Stimulated activated CD4-positive, alpha-beta T cell treated with anti-CD3 and anti-CD28 coated beads, Interleukin-2, amount 100 ng/mL, for 24 hours (primary cell): ENCODE results near the gene LGI4.
"Not testable (repeated sequence)": the region's sequence is repeated elsewhere in the genome, so short reads cannot be mapped to it uniquely, and the experiment has no call there.

Experiments used
- DNase-seq, 2 donors: peaks; one replicate each; pipeline ENCODE4 v3.0.0-alpha.2; 2020

Gene LGI4

GRCh38 chr19:35105047-35105410, 29.8 kb downstream of the LGI4 start:
- DNase-seq: no peak

- DNase-seq: no peak
Observed at GRCh38 chr19:35104361-35104760, 30.5 kb downstream of the LGI4 start.

DNA sequence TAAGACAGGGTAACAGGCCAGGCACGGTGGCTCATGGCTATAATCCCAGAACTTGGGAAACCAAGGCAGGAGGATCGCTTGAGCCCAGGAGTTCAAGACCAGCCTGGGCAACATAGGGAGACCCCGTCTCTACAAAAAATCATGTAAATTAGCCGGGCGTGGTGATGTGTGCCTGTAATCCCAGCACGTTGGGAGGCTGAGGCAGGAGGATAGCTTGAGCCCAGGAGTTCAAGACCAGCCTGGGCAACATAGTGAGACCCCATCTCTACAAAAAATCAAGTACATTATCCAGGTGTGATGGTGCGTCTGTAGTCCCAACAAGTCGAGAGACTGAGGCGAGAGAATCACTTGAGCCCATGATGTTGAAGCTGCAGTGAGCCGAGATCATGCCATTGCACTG, 31.2 kb downstream of the LGI4 start:
- DNase-seq: not testable (repeated sequence)

DNA sequence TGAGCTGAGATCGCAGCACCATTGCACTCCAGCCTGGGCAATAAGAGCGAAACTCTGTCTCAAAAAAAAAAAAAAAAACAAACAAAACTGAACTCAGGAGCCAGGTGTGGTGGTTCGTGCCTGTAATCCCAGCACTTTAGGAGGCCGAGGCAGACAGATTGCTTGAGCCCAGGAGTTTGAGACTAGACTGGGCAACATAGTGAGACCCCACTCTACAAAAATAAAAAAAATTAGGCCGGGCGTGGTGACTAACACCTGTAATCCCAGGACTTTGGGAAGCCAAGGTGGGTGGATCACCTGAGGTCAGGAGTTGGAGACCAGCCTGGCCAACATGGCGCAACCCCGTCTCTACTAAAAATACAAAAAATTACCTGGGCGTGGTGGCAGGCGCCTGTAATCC, 32.9 kb downstream of the LGI4 start:
- DNase-seq: not testable (repeated sequence)

GRCh38 chr19:35100588-35101533, 34.0 kb downstream of the LGI4 start:
- no peak for DNase-seq

GRCh38 chr19:35099897-35100275, 35.0 kb downstream of the LGI4 start:
- no peak for DNase-seq

- DNase-seq: no peak
Observed at GRCh38 chr19:35099155-35099896, 35.5 kb downstream of the LGI4 start.

DNA sequence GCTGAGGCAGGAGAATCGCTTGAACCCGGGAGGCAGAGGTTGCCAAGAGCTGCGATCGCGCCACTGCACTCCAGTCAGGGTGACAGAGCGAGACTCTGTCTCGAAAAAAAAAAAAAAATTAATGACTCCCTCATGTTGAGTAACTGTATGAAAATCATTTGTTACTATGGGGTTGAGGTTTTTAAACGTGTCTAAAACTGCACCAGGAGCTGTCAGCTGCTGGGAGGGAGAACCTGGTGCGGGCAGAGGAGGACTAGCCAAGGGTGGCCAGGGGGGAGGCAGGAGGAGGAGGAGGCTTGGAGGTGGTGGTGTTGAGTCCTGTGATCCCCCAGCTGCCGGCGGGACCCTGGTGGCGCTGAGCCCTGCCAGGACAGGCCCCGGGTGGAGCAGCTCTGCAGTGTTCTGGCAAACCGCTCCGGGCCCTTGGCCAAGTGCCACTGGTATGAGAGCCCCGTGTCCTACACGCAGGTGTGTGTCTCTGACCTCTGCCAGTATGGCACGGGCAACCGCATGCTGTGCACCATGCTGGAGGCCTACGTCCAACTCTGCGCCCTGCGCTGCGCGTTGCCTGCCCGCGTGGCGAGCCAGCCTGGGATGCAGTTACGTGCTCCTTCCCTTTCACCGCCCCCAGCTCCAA, 36.3 kb downstream of the LGI4 start:
- no peak for DNase-seq

DNA sequence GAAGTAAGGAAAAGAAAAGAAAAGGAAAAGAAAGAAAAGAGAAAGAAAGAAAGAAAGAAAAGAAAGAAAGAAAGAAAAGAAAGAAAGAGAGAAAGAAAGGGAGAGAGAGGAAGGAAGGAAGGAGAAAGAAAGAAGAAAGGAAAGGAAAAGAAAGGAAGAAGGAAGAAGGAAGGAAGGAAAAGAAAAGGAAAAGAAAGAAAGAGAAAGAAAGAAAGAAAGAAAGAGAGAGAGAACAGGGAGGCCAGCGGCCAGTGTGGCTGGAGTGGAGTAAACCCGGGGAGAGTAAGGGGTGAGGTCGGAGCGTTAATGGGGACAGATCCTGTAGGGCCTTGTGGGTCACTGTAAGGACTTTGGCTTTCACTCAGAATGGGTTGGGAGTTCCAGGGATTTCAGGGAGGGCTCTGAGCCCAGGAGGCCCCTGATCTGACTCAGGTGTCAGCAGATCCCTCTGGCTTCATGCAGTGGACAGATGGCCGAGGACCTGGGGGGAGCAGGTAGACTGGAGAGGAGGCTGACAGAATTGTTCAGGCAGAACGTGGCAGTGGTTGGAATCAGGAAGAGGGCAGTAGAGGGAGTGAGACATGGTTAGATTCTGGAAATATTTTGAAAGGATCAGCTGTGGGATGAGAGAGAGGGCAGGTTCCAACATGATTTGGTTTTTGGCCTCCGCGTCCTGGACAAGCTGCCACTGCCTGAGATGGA, 39.0 kb downstream of the LGI4 start:
- DNase-seq: no peak

DNA sequence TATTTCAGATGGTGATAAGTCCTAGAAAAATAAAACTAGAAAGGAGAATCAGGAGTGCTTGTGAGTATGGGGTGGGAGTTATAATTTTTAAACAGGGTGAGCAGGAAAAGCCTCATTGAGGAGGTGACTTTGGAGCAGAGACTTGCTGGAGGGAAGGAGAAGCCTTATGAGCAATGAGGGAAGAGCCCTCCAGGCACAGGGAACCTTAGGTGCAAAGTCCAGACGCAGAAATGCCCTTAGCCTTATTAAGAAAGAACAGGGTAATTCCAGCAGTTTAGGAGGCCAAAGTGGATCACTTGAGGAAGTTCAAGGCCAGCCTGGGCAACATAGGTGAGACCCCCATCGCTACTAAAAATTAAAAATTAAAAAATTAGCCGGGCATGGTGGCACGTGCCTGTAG, 40.2 kb downstream of the LGI4 start:
- no peak for DNase-seq

DNA sequence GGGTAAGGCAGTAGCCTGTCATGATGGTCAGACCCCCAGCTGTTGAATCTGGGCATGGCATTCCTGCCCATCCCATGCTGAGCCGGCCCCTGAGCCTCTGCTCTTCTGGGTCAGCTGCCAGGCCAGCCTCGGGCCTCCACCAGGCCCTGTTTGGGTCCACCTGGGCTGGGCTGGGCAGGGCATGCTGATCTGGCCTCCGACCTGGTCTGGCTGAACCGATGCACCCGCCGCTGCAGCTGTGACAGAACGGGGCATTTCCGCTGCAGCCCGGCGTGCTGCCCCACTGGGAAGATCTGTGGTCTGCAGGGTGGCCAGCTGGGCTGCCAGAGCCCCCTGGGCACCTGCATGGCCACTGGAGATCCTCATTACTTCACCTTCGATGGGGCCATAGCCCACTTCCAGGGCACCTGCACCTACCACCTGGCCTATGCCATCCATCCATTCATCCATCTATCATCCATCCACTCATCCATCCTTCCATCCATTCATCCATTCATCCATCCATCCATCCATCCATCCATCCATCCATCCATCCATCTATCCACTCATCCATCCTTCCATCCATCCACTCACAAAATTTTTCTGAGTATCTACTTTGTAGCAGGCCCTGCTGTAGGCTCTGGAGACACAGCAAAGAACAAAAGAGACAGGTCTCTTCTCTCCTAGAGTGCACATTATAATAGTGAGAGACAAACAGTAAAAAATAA, 40.8 kb downstream of the LGI4 start:
- no peak for DNase-seq

DNA sequence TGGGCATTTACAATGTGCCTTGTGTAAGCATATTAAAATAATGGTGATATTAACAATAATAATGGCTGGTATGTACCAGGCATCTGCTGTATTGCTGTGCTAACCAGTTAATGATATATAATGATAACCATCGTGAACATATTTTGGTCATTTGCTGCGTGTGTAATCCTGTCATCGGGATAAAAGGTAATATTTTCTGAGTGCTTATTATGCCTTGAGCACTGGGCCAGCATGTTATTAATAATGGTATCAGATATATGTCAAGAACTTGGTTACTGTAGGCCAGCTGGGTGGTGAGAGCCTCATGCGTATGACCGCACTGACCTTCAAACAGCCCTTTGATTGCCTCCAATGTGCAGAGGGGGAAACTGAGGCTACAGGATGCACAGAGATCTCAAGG, 41.4 kb downstream of the LGI4 start:
- no peak for DNase-seq

DNA sequence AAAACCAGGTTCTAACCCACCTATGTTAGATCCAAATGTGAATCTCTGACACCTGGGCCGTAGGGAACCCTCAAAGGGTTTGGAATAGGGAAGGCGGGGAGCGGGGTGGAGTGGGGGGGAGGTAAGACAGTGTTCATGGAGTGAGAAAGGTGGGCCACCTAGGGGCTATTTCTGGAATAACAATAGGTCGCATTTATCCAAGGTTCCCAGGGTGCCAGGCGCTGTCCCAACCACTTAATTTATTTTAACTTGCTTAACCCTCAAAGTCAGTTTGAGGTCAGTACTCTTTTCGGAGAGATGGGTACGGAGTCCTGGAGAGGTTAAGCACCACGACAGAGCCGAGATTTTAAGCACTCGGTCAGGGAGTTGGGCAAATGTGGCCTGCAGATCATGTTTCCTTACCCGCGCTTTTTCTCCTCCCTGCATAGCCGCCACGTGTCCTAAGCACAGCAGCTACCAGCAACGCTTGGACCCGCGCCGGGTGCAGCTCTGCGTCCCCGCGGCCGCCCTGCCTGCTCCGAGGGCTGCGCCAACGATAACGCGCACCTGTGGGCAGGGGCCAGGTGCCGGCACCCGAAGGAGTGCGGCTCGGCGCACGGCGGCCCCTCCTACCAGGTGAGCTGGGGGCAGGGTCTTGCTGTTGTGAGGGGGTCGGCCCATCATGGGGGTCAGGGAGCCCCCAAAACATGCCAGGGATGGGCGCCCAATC, 44.2 kb downstream of the LGI4 start:
- DNase-seq: peak; percentile 45 to 56

DNA sequence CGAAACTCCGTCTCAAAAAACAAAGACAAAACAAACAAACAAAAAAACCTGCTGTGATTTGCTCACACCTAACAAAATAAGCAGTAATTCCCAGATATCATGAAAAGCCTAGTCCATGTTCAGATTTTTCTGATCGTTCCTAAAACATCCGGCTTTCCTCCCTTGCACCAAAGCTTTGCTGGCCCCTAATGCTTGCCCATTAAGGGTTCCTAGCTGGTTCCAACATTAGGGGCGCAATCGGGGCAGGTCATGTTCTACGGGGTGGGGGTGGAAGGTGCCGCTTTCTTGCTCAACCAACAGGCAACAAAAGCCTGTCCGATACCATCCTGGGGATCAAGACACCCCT, 44.7 kb downstream of the LGI4 start:
- no peak for DNase-seq

DNA sequence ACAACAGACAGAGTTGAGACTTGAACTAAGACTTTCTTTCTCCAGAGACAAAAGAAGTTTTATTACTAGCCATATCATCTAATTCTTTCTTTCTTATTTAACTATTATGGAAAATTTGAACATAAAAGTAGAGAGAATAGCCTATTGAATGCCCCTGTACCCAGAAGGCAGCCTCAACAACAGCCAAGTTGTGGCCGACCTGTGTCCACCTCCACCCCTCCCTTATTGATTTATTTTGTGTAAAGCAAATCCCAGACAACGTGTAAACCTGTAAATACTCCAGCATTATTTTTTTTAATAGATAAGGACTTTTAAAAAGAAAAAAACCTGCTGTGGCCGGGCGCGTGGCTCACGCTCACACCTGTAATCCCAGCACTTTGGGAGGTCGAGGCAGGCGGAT, 45.3 kb downstream of the LGI4 start:
- DNase-seq: no peak

- DNase-seq: no peak
Observed at GRCh38 chr19:35088131-35088913, 46.5 kb downstream of the LGI4 start.

DNA sequence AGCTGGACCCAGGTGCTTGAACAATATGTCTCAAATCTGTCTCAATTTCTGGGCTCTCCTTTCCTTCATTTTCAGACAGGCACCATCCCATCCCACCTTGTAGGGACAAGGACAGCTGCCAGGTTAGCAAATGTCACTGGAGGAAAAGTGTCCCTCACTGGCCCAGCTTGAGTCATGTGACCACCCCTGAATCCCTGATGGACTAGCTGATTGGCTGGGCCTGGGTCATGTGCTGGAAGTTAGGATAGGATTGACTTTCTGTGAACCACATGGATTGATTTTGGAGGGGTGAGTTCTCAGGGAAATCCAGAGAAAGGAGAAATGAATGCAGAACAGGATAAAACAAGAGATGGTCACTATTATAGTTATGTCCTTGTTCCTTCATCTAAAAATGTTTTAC, 47.5 kb downstream of the LGI4 start:
- DNase-seq: no peak

DNA sequence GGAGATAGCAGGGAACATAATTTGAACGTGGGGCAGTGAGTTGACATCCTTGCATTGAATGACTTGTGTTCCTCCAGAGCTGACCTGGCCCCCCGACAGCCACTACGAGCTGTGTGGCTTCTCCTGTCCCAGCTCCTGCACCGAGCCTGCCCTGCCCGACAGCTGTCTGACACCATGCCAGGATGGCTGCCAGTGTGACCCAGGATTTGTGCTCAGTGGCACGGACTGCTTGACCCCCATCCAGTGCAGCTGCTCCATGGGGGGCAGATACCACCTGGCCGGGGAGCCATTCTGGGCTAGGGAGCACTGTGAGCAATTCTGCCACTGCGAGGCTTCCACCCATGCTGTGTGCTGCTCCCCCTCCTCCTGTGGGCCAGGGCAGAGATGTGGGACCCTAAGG, 48.4 kb downstream of the LGI4 start:
- DNase-seq: no peak

DNA sequence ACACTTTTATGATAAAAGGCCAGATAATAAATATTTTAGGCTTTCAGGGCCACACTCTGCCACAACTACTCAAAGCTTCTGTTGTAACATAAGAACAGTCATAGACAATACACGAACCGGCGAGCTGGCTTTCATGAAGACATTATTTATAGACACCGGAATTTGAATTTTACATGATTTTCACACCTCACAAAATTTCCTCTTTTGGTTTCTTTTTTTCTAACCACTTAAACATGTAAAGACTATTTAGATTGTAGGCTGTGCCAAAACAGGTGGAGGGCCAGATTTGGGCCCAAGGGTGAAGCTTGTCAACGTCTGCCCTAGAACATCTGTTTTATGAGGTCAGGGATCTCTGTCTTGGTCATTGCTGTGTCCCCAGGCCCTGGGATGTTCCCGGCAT, 48.9 kb downstream of the LGI4 start:
- no peak for DNase-seq

- no peak for DNase-seq
Observed at GRCh38 chr19:35084509-35084762, 50.4 kb downstream of the LGI4 start.
